Colonic mucosa (tissue), 4 donors: Measurements from ENCODE around the gene OTUD7B. TPM values are rescaled to one million over a fixed set of nuclear protein-coding genes. Genes with fewer than 3 reads are reported as not detected.

Source experiments
- DNase-seq: peaks from one replicate; pipeline ENCODE4 v3.0.0-alpha.2; 2020
- H3K27ac ChIP-seq: fragments of 200-600 bp; one replicate; pipeline ENCODE4 v1.8.0; 2021
- H3K27me3 ChIP-seq: fragments of 200-600 bp; one replicate; pipeline ENCODE4 v1.8.0; 2021
- H3K36me3 ChIP-seq: fragments of 200-600 bp; one replicate; pipeline ENCODE4 v1.8.0; 2021
- H3K4me1 ChIP-seq: fragments of 200-600 bp; one replicate; pipeline ENCODE4 v1.8.0; 2021; ENCODE audit warnings: mild to moderate bottlenecking
- H3K4me3 ChIP-seq: fragments of 200-600 bp; one replicate; pipeline ENCODE4 v1.8.0; 2021
- H3K9ac ChIP-seq, 2 donors: one replicate each; pipeline ENCODE4 v1.7.0; 2013; ENCODE audit warnings: control low read depth in 2 of 2, low read depth in 2 of 2, low read length in 2 of 2
- H3K9me3 ChIP-seq: fragments of 200-600 bp; one replicate; pipeline ENCODE4 v1.8.0; 2021
- CTCF ChIP-seq: fragments of 200-600 bp; IDR thresholded peaks from one replicate; pipeline ENCODE4 v1.8.0; 2022; ENCODE audit warnings: antibody characterized with exemption, mild to moderate bottlenecking
- intact Hi-C: fragments of 100-400 bp; cut with DNase I; formaldehyde crosslinking; loops from one replicate; pipeline ENCODE4 v1.14.1; 2022
- total RNA-seq, 2 donors: library from RNA; stranded (reverse); fragmentation: NEBNext Ultra II Directional in 1 of 2; extraction: Animal tissue kit (Norgen Biotek cat#: 25700) in 1 of 2; gene quantifications; one replicate each; pipeline ENCODE4 v1.2.1, GENCODE V29; 2021
- donor health status: healthy.
- donor health status: DM: no; HTN: no; CAD: no.
- donor health status: DM: no; HTN: no; CAD: no.

Gene OTUD7B
- total RNA-seq, 2 donors from 2014 or later = 33.7 to 38.7 TPM

GRCh38 chr1:149934356-149934755, 76.2 kb downstream of the OTUD7B start:
- TF ChIP-seq CTCF = no peak
- intact Hi-C loops = no loop called here
- peak overlapping the region in 1 of 2 donors; percentile 98 for H3K9ac ChIP-seq
- peak overlapping the region; percentile 98 for H3K27ac ChIP-seq
- H3K9me3 ChIP-seq = no peaks in the 10 kb centered on the region
- peak overlapping the region; percentile 38 for H3K4me3 ChIP-seq
- H3K4me1 ChIP-seq = peaks cover 7% of the 10 kb centered on the region
- H3K27me3 ChIP-seq = no peaks in the 10 kb centered on the region
- H3K36me3 ChIP-seq = no peaks in the 10 kb centered on the region
- DNase-seq = no peak

GRCh38 chr1:149933208-149933607, 77.3 kb downstream of the OTUD7B start:
- peak overlapping the region; percentile 98 for H3K27ac ChIP-seq
- intact Hi-C loops = no loop called here
- H3K27me3 ChIP-seq = no peaks in the 10 kb centered on the region
- no peaks in the 10 kb centered on the region for H3K9me3 ChIP-seq
- peak overlapping the region; percentile 7 for H3K4me3 ChIP-seq
- no peaks in the 10 kb centered on the region for H3K36me3 ChIP-seq
- DNase-seq = no peak
- H3K4me1 ChIP-seq = peaks cover 8% of the 10 kb centered on the region
- no peak for TF ChIP-seq CTCF
- H3K9ac ChIP-seq = peak overlapping the region in 1 of 2 donors; percentile 98

GRCh38 chr1:149932474-149932873, 78.1 kb downstream of the OTUD7B start:
- H3K9ac ChIP-seq = peak overlapping the region in 1 of 2 donors; percentile 60
- peak overlapping the region; percentile 98 for H3K27ac ChIP-seq
- H3K4me3 ChIP-seq = peak overlapping the region; percentile 1
- DNase-seq = peak; percentile 64
- no peak for TF ChIP-seq CTCF
- intact Hi-C loops = no loop called here
- no peaks in the 10 kb centered on the region for H3K27me3 ChIP-seq
- no peaks in the 10 kb centered on the region for H3K9me3 ChIP-seq
- H3K36me3 ChIP-seq = no peaks in the 10 kb centered on the region
- peaks cover 5% of the 10 kb centered on the region for H3K4me1 ChIP-seq

- Histone ChIP-seq H3K27me3 (no peaks in the 10 kb centered on the region), H3K4me1 (peaks cover 4% of the 10 kb centered on the region), H3K36me3 (peaks cover 1% of the 10 kb centered on the region), H3K9me3 (no peaks in the 10 kb centered on the region), H3K4me3 (peak overlapping the region; percentile 1), H3K9ac (peak overlapping the region in 1 of 2 donors; percentile 60), H3K27ac (peak overlapping the region; percentile 98)
- TF ChIP-seq CTCF = no peak
- intact Hi-C loops = no loop called here
- DNase-seq = no peak
Observed at GRCh38 chr1:149931212-149931790, 79.2 kb downstream of the OTUD7B start.

- peaks cover 12% of the 10 kb centered on the region for H3K36me3 ChIP-seq
Observed at GRCh38 chr1:149929856-149930255, 80.7 kb downstream of the OTUD7B start.

More at GRCh38 chr1:149929856-149930255, 80.7 kb downstream of the OTUD7B start:
- no peak overlapping the region for H3K4me3 ChIP-seq
- peaks cover 4% of the 10 kb centered on the region for H3K4me1 ChIP-seq
- intact Hi-C loops = no loop called here
- H3K9me3 ChIP-seq = no peaks in the 10 kb centered on the region
- TF ChIP-seq CTCF = no peak
- H3K27me3 ChIP-seq = no peaks in the 10 kb centered on the region
- peak overlapping the region; percentile 98 for H3K27ac ChIP-seq
- no peak for DNase-seq
- peak overlapping the region in 1 of 2 donors; percentile 27 for H3K9ac ChIP-seq
